Common myeloid progenitor, CD34-positive (primary cell): ENCODE data around the gene RERE.

Experiments
- CTCF ChIA-PET: fragments of 350-600 bp; sonication (Branson Sonifier 250); formaldehyde crosslinking; loops from one replicate; lab custom pipeline; 2021; ENCODE audit warnings: antibody characterized with exemption; lab: Charles Lee
- POLR2A ChIA-PET: fragments of 350-600 bp; sonication (Branson Sonifier 250); formaldehyde crosslinking; loops from one replicate; lab custom pipeline; 2021; ENCODE audit warnings: antibody characterized with exemption; lab: Charles Lee
- DNase-seq, 3 donors: peaks; one replicate each; pipeline versions ENCODE4 v3.0.0 to v3.0.0-alpha.2; 2013
- H3K27ac ChIP-seq, 2 experiments: 1 replicate in 1 of 2; 2 replicates in 1 of 2; pipeline ENCODE4 v1.7.0; 2013; ENCODE audit warnings: inconsistent platforms in 2 of 2, low read length in 2 of 2, mild to moderate bottlenecking in 2 of 2, low read depth in 1 of 2, moderate library complexity in 1 of 2; ENCODE audit not compliant: severe bottlenecking in 2 of 2, insufficient read depth in 1 of 2, poor library complexity in 1 of 2
- H3K27me3 ChIP-seq, 5 experiments: replicated peaks in 2 of 5; 1 replicate in 3 of 5; 2 replicates in 2 of 5; pipeline versions ENCODE4 v1.6.1 to v1.7.0; 2013; ENCODE audit warnings: low read length in 4 of 5, mild to moderate bottlenecking in 2 of 5, moderate library complexity in 2 of 5, inconsistent platforms in 1 of 5; ENCODE audit not compliant: insufficient read depth in 5 of 5, control insufficient read depth in 4 of 5
- H3K36me3 ChIP-seq, 4 experiments: 1 replicate in 2 of 4; 2 replicates in 2 of 4; pipeline versions ENCODE4 v1.6.1 to v1.7.0; 2013; ENCODE audit warnings: low read length in 3 of 4, control low read depth in 1 of 4, mild to moderate bottlenecking in 1 of 4; ENCODE audit not compliant: control insufficient read depth in 4 of 4, insufficient read depth in 4 of 4
- H3K4me1 ChIP-seq, 4 experiments: 1 replicate in 3 of 4; 2 replicates in 1 of 4; pipeline versions ENCODE4 v1.6.1 to v1.7.1; 2013; ENCODE audit warnings: low read length in 3 of 4, mild to moderate bottlenecking in 3 of 4, control low read depth in 1 of 4, inconsistent platforms in 1 of 4, moderate library complexity in 1 of 4; ENCODE audit not compliant: control insufficient read depth in 4 of 4, insufficient read depth in 4 of 4; ENCODE audit errors: control extremely low read depth in 1 of 4
- H3K4me3 ChIP-seq, 7 experiments: 1 replicate in 4 of 7; 2 replicates in 3 of 7; pipeline versions ENCODE4 v1.5.1 to v1.7.0; 2013; ENCODE audit warnings: mild to moderate bottlenecking in 7 of 7, low read length in 6 of 7, moderate library complexity in 6 of 7, inconsistent platforms in 2 of 7, low read depth in 2 of 7, control low read depth in 1 of 7; ENCODE audit not compliant: insufficient read depth in 4 of 7, control insufficient read depth in 1 of 7; ENCODE audit errors: extremely low read depth in 1 of 7
- H3K9me3 ChIP-seq, 5 experiments: 1 replicate in 4 of 5; 2 replicates in 1 of 5; pipeline versions ENCODE4 v1.6.1 to v1.7.1; 2013; ENCODE audit warnings: low read length in 4 of 5, mild to moderate bottlenecking in 2 of 5, inconsistent platforms in 1 of 5, low read depth in 1 of 5, moderate library complexity in 1 of 5; ENCODE audit not compliant: control insufficient read depth in 4 of 5, insufficient read depth in 2 of 5; ENCODE audit errors: control extremely low read depth in 1 of 5
- WGBS: methylation state at CpG from one replicate; pipeline ENCODE4 v1.1.5; 2013; ENCODE audit not compliant: insufficient coverage; 5-methylcytosine and 5-hydroxymethylcytosine counted together

Gene RERE

GRCh38 chr1:8721679-8722324 lies 95.6 kb downstream of the RERE start:
- H3K4me3 ChIP-seq: no peak overlapping the region
- no peaks in the 10 kb centered on the region for H3K27me3 ChIP-seq
- CTCF ChIA-PET: interaction anchor here (0.8 to 1.2 kb wide), 2 partner anchors 14 to 161 kb away, joined by 3 to 5 read pairs; no protein-coding TSS in a partner anchor
- WGBS: 80% methylated on average over 3 of the region's 4 CpGs
- no peaks in the 10 kb centered on the region for H3K9me3 ChIP-seq
- POLR2A ChIA-PET: no interaction called here
- DNase-seq: peak in 2 of 3 donors; percentile 52 to 70
- H3K4me1 ChIP-seq: peaks cover 9 to 53% (median 17%) of the 10 kb centered on the region in 4 experiments
- no peaks in the 10 kb centered on the region for H3K36me3 ChIP-seq
- no peak overlapping the region for H3K27ac ChIP-seq

- no peak for DNase-seq
- Histone ChIP-seq H3K9me3 (no peaks in the 10 kb centered on the region), H3K27me3 (no peaks in the 10 kb centered on the region), H3K36me3 (no peaks in the 10 kb centered on the region), H3K27ac (no peak overlapping the region), H3K4me3 (no peak overlapping the region), H3K4me1 (peaks cover 9 to 62% (median 18%) of the 10 kb centered on the region in 4 experiments)
- CTCF ChIA-PET: interaction anchor here (1.2 kb wide), 1 partner anchor 94 kb away, joined by 3 read pairs; no protein-coding TSS in a partner anchor
- POLR2A ChIA-PET: no interaction called here
- 98% methylated on average over 3 of the region's 8 CpGs for WGBS
These were observed 97.1 kb downstream of the RERE start for GRCh38 chr1:8720347-8720746.

- DNase-seq: no peak
- 90% methylated on average over 2 of the region's 3 CpGs for WGBS
- CTCF ChIA-PET: interaction anchor here (1.0 to 3.2 kb wide), 10 partner anchors 9 to 158 kb away, joined by 3 to 19 read pairs (median 4); no protein-coding TSS in a partner anchor
- POLR2A ChIA-PET: no interaction called here
- no peaks in the 10 kb centered on the region for H3K9me3 ChIP-seq
- H3K27me3 ChIP-seq: no peaks in the 10 kb centered on the region
- H3K36me3 ChIP-seq: no peaks in the 10 kb centered on the region
- peaks cover 14 to 74% (median 23%) of the 10 kb centered on the region in 4 experiments for H3K4me1 ChIP-seq
- H3K27ac ChIP-seq: no peak overlapping the region
- no peak overlapping the region for H3K4me3 ChIP-seq
These were observed 98.5 kb downstream of the RERE start for GRCh38 chr1:8718850-8719361.

GRCh38 chr1:8717148-8717547 lies 100.3 kb downstream of the RERE start:
- H3K27ac ChIP-seq: no peak overlapping the region
- H3K9me3 ChIP-seq: no peaks in the 10 kb centered on the region
- peaks cover 15 to 71% (median 29%) of the 10 kb centered on the region in 4 experiments for H3K4me1 ChIP-seq
- no peak for DNase-seq
- no CpG with 5 or more reads among the region's 3 CpGs for WGBS
- no peak overlapping the region for H3K4me3 ChIP-seq
- POLR2A ChIA-PET: no interaction called here
- H3K27me3 ChIP-seq: no peaks in the 10 kb centered on the region
- CTCF ChIA-PET: interaction anchor here (0.9 to 3.2 kb wide), 7 partner anchors 11 to 158 kb away, joined by 3 to 19 read pairs (median 3); no protein-coding TSS in a partner anchor
- no peaks in the 10 kb centered on the region for H3K36me3 ChIP-seq

GRCh38 chr1:8716238-8716637 lies 101.2 kb downstream of the RERE start:
- Histone ChIP-seq H3K27me3 (no peaks in the 10 kb centered on the region), H3K4me1 (peaks cover 23 to 71% (median 32%) of the 10 kb centered on the region in 4 experiments), H3K4me3 (no peak overlapping the region), H3K27ac (no peak overlapping the region), H3K36me3 (no peaks in the 10 kb centered on the region), H3K9me3 (no peaks in the 10 kb centered on the region)
- WGBS: no CpG with 5 or more reads among the region's 1 CpG
- ChIA-PET POLR2A (interaction anchor here (1.6 kb wide), 1 partner anchor 46 kb away, joined by 3 read pairs; no protein-coding TSS in a partner anchor), CTCF (interaction anchor here (1.2 to 3.2 kb wide), 4 partner anchors 12 to 142 kb away, joined by 3 to 19 read pairs (median 7); no protein-coding TSS in a partner anchor)
- no peak for DNase-seq

GRCh38 chr1:8714173-8714572 lies 103.3 kb downstream of the RERE start:
- WGBS: no CpG with 5 or more reads among the region's 3 CpGs
- DNase-seq: no peak
- CTCF ChIA-PET: interaction anchor here (1.0 to 2.3 kb wide), 3 partner anchors 45 to 153 kb away, joined by 3 to 5 read pairs (median 3); no protein-coding TSS in a partner anchor
- Histone ChIP-seq H3K9me3 (no peaks in the 10 kb centered on the region), H3K36me3 (no peaks in the 10 kb centered on the region), H3K27ac (peak overlapping the region in 1 of 2 experiments; percentile 95), H3K27me3 (no peaks in the 10 kb centered on the region), H3K4me1 (peaks cover 25 to 76% (median 31%) of the 10 kb centered on the region in 4 experiments), H3K4me3 (no peak overlapping the region)
- POLR2A ChIA-PET: no interaction called here
